GM03348 (cell line): ENCODE results near the gene GPX4.
A peak's percentile ranks its signal among the peaks of the same experiment; 100 is the strongest.

ENCODE experiments used
- DNase-seq: peaks from one replicate; pipeline ENCODE4 v3.0.0; 2012; ENCODE audit warnings: low spot score

The GPX4 gene

GRCh38 chr19:1131718-1132551 lies 28.1 kb downstream of the GPX4 start:
- DNase-seq, result peak; percentile 92

- DNase-seq, result no peak
Observed at GRCh38 chr19:1132552-1133383, 29.0 kb downstream of the GPX4 start.

GRCh38 chr19:1133471-1133929 lies 29.7 kb downstream of the GPX4 start:
- peak; percentile 50 for DNase-seq

- DNase-seq, result no peak
Observed at GRCh38 chr19:1134431-1134830, 30.6 kb downstream of the GPX4 start.

- DNase-seq, result no peak
Observed at GRCh38 chr19:1135454-1135853, 31.7 kb downstream of the GPX4 start.

- no peak for DNase-seq
Observed at GRCh38 chr19:1136201-1136600, 32.4 kb downstream of the GPX4 start.

- no peak for DNase-seq
Observed at GRCh38 chr19:1136621-1137317, 33.0 kb downstream of the GPX4 start.

GRCh38 chr19:1138121-1138520 lies 34.3 kb downstream of the GPX4 start:
- DNase-seq, result no peak

- DNase-seq, result no peak
Observed at GRCh38 chr19:1139126-1139525, 35.3 kb downstream of the GPX4 start.

- no peak for DNase-seq
Observed at GRCh38 chr19:1140272-1141027, 36.7 kb downstream of the GPX4 start.

GRCh38 chr19:1141944-1142343 lies 38.1 kb downstream of the GPX4 start:
- no peak for DNase-seq

GRCh38 chr19:1143828-1144399 lies 40.1 kb downstream of the GPX4 start:
- DNase-seq, result no peak

GRCh38 chr19:1144741-1145140 lies 40.9 kb downstream of the GPX4 start:
- DNase-seq, result no peak

GRCh38 chr19:1145635-1146411 lies 42.0 kb downstream of the GPX4 start:
- no peak for DNase-seq

- no peak for DNase-seq
Observed at GRCh38 chr19:1146412-1146699, 42.6 kb downstream of the GPX4 start.

GRCh38 chr19:1146858-1147780 lies 43.3 kb downstream of the GPX4 start:
- DNase-seq, result no peak

- DNase-seq, result no peak
Observed at GRCh38 chr19:1147934-1148549, 44.2 kb downstream of the GPX4 start.

- no peak for DNase-seq
Observed at GRCh38 chr19:1149259-1150045, 45.7 kb downstream of the GPX4 start.
